LNCaP clone FGC (cell line): Measurements from ENCODE around the gene VAMP8.
A peak's percentile ranks its signal among the peaks of the same experiment; 100 is the strongest.

Experiments used
- DNase-seq: peaks from one replicate; pipeline ENCODE4 v3.0.0-alpha.2; 2011; ENCODE audit warnings: low read depth
- H3K4me3 ChIP-seq: 2 replicates; pipeline ENCODE4 v1.5.1; 2011; ENCODE audit warnings: mild to moderate bottlenecking, low read depth, low read length, control low read depth
- CTCF ChIP-seq: IDR thresholded peaks from 2 replicates; pipeline ENCODE4 v1.5.1; 2012; ENCODE audit warnings: mild to moderate bottlenecking; ENCODE audit not compliant: control insufficient read depth, insufficient read depth; ENCODE audit errors: extremely low read depth

The VAMP8 gene

DNA sequence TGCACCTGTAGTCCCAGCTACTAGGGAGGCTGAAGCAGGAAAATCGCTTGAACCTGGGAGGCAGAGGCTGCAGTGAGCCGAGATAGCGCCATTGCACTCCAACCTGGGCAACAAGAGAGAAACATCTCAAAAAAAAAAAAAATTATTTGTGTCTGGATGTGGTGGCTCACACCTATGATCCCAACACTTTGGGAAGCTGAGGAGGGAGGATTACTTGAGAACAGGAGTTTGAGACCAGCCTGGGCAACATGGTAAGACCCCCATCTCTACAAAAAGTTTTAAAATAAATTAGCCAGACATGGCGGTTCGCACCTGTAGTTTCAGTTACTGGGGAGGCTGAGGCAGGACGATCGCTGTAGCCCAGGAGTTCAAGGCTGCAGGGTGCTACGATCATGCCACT is 1.6 kb upstream of the VAMP8 start:
- TF ChIP-seq CTCF: no peak
- no peak overlapping the region for H3K4me3 ChIP-seq
- no peak for DNase-seq

DNA sequence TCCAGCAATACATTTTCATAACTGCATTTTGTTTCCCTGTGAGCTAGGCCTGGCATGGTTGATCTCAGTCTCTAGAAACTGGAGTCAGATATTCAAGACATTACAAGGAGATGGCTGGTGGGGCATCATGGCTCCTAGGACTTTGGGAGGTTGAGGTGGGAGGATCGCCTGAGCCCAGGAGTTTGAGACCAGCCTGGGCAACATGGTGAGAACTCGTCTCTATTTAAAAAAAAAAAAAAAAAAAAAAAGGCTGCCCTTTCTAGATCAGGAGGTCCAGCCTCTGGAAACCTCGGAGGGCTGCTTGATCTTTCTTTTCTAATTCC is 362 bp upstream of the VAMP8 start:
- TF ChIP-seq CTCF: no peak
- H3K4me3 ChIP-seq: peak overlapping the region; percentile 59
- DNase-seq: no peak

- no peak for TF ChIP-seq CTCF
- DNase-seq: no peak
- H3K4me3 ChIP-seq: peak overlapping the region; percentile 59
Measured at GRCh38 chr2:85578243-85579180, 1.1 kb downstream of the VAMP8 start.

DNA sequence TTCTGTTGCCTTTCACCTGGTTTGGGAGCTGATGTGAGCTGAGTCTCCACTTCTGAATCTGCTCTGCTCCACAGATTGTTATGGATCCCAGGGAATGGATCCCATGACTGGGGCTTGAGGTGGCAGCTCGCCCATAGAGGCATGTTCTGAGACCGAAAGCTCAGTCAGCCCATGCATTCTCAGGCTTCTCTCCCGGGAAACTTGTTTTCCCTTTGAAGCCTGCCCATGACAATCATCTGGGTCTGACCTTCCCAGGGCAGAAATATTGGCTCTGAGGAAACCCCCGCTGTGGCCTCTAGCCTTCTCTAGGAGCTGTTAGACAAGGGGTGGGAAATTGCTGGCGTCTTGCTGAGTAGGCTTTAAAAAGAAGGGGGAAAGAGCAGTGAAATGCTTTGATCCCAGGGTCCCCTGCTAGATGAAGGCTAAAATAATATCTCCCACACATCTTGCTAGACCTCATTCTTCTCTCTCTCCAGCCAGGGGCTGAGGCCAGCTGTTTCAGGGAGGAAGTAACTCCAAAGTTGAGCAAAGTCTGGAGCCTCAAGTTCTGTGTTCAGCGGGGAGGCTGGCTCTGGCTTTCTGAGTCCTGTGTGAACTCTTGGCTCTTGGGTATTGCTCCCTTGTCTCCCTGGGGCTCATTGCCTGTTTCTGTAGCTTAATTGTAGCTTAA is 2.0 kb downstream of the VAMP8 start:
- no peak for TF ChIP-seq CTCF
- DNase-seq: no peak
- H3K4me3 ChIP-seq: no peak overlapping the region

DNA sequence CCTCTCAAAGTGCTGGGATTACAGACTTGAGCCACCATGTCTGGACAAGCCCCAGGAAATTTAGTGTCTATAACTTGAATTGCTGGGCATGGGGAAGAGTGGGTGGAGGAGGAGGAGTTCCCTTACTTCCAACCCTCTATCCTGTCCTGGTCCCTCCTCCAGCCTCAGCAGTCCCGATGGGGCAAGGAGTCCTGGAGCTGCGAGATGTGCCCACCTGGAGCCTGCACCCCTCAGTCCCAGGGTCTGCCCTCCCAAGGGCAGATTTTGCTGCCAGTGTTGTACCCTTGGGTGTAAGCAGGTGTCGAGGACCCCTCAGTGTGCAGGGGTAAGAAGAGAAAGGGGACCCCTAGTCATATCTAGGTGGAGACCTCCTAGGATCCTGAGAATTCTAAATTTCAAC is 2.8 kb downstream of the VAMP8 start:
- no peak overlapping the region for H3K4me3 ChIP-seq
- no peak for DNase-seq
- TF ChIP-seq CTCF: no peak

- DNase-seq: no peak
- no peak overlapping the region for H3K4me3 ChIP-seq
- TF ChIP-seq CTCF: no peak
Measured at GRCh38 chr2:85582492-85582891, 5.1 kb downstream of the VAMP8 start.
